GM23248 (cell line): ENCODE results near the gene CD151. TPM values are rescaled to one million over a fixed set of nuclear protein-coding genes. Genes with fewer than 3 reads are reported as not detected.

Experiments used
- DNase-seq: peaks from one replicate; pipeline ENCODE4 v3.0.0-alpha.2; 2015
- H2AFZ ChIP-seq: fragments of 200-600 bp; sonication (generic); 2 replicates; pipeline ENCODE4 v1.6.1; 2016; ENCODE audit warnings: antibody characterized with exemption
- H3F3A ChIP-seq: fragments of 200-600 bp; sonication (generic); 2 replicates; pipeline ENCODE4 v1.6.1; 2016; ENCODE audit warnings: mild to moderate bottlenecking, antibody characterized with exemption, mixed run types; ENCODE audit not compliant: insufficient read depth
- H3K27ac ChIP-seq: fragments of 200-600 bp; sonication (generic); 2 replicates; pipeline ENCODE4 v1.5.1; 2016; ENCODE audit warnings: mild to moderate bottlenecking
- H3K27me3 ChIP-seq: fragments of 200-600 bp; sonication (generic); replicated peaks from 2 replicates; pipeline ENCODE4 v1.6.1; 2016; ENCODE audit warnings: mild to moderate bottlenecking; ENCODE audit not compliant: insufficient read depth
- H3K36me3 ChIP-seq: fragments of 200-600 bp; sonication (generic); 2 replicates; pipeline ENCODE4 v1.6.1; 2016; ENCODE audit warnings: low read depth, mild to moderate bottlenecking
- H3K4me1 ChIP-seq: fragments of 200-600 bp; sonication (generic); 2 replicates; pipeline ENCODE4 v1.6.1; 2016; ENCODE audit warnings: mild to moderate bottlenecking; ENCODE audit not compliant: insufficient read depth
- H3K4me2 ChIP-seq: fragments of 200-600 bp; sonication (generic); one replicate; pipeline ENCODE4 v1.6.1; 2016; ENCODE audit warnings: mild to moderate bottlenecking; ENCODE audit not compliant: unreplicated experiment
- H3K4me3 ChIP-seq: fragments of 200-600 bp; sonication (generic); 2 replicates; pipeline ENCODE4 v1.5.1; 2016; ENCODE audit warnings: mild to moderate bottlenecking
- H3K79me2 ChIP-seq: fragments of 200-600 bp; sonication (generic); 2 replicates; pipeline ENCODE4 v1.6.1; 2016; ENCODE audit warnings: mild to moderate bottlenecking; ENCODE audit not compliant: insufficient read depth
- H3K9ac ChIP-seq: fragments of 200-600 bp; sonication (generic); 2 replicates; pipeline ENCODE4 v1.6.1; 2016; ENCODE audit warnings: mild to moderate bottlenecking
- H3K9me2 ChIP-seq: fragments of 200-600 bp; sonication (generic); 2 replicates; pipeline ENCODE4 v1.6.1; 2016; ENCODE audit warnings: mixed run types, mild to moderate bottlenecking, moderate library complexity; ENCODE audit not compliant: insufficient read depth
- H3K9me3 ChIP-seq: fragments of 200-600 bp; sonication (generic); one replicate; pipeline ENCODE4 v1.6.1; 2017; ENCODE audit warnings: low read depth
- H4K20me1 ChIP-seq: fragments of 200-600 bp; sonication (generic); 2 replicates; pipeline ENCODE4 v1.6.0; 2016; ENCODE audit not compliant: insufficient read depth
- EZH2 ChIP-seq: fragments of 200-600 bp; sonication (generic); IDR thresholded peaks from 2 replicates; pipeline ENCODE4 v1.6.1; 2018; ENCODE audit warnings: antibody characterized with exemption, mild to moderate bottlenecking; ENCODE audit not compliant: insufficient read depth, poor library complexity, severe bottlenecking
- EZH2phosphoT487 ChIP-seq: fragments of 200-600 bp; sonication (generic); IDR thresholded peaks from 2 replicates; pipeline ENCODE4 v1.6.1; 2018; ENCODE audit warnings: antibody characterized with exemption, moderate library complexity, mild to moderate bottlenecking, low read depth; ENCODE audit not compliant: insufficient read depth
- WGBS, 2 experiments: methylation state at CpG; one replicate each; pipeline ENCODE4 v1.1.6; 2015 to 2017; ENCODE audit warnings: low lambda C conversion rate in 2 of 2, low coverage in 1 of 2; ENCODE audit errors: missing lambda C conversion rate in 2 of 2; 5-methylcytosine and 5-hydroxymethylcytosine counted together
- in situ Hi-C: fragments of 300-500 bp; cut with MboI; formaldehyde crosslinking; loops from 2 replicates; pipeline ENCODE4 v1.15.0; 2020
- polyA plus RNA-seq: library from polyadenylated mRNA; unstranded; fragments of >200 nt; fragmentation: Nextera tagmentation; extraction: Ambion mirVana; gene quantifications from 2 replicates; pipeline ENCODE4 v1.2.1, GENCODE V29; 2016
- total RNA-seq: library from RNA; depleted of rRNA; stranded (reverse); fragments of >200 nt; shearing (Covaris generic); gene quantifications from 2 replicates; pipeline ENCODE4 v1.2.3, GENCODE V29; 2014

Gene CD151
- total and polyA plus RNA-seq, 2 experiments from 2014 or later, result 796 to 1,651 TPM

- peak overlapping the region; percentile 73 for H3K4me3 ChIP-seq
- WGBS, 2 experiments, result 5 to 6% methylated on average over 18 of the region's 18 CpGs
- no peaks in the 10 kb centered on the region for H3K9me2 ChIP-seq
- in situ Hi-C loops, result no loop called here
- H3K27me3 ChIP-seq, result no peaks in the 10 kb centered on the region
- no peak overlapping the region for H3K27ac ChIP-seq
- no peak for TF ChIP-seq EZH2phosphoT487
- no peaks in the 10 kb centered on the region for H3F3A ChIP-seq
- peak overlapping the region; percentile 89 for H3K4me2 ChIP-seq
- H3K9me3 ChIP-seq, result no peaks in the 10 kb centered on the region
- no peak for DNase-seq
- no peaks in the 10 kb centered on the region; the same call in 1 of the 2 replicates for H3K36me3 ChIP-seq
- peaks cover 23% of the 10 kb centered on the region for H3K79me2 ChIP-seq
- peak overlapping the region; percentile 83 for H2AFZ ChIP-seq
- H3K4me1 ChIP-seq, result peaks cover 10% of the 10 kb centered on the region
- peak overlapping the region; percentile 80 for H3K9ac ChIP-seq
- H4K20me1 ChIP-seq, result no peaks in the 10 kb centered on the region
Measured at GRCh38 chr11:804599-804964, 28.2 kb upstream of the CD151 start.

- peak overlapping the region; percentile 98 for H3K27ac ChIP-seq
- WGBS, 2 experiments, result 24 to 34% methylated on average over 30 to 36 of the region's 36 CpGs
Measured at GRCh38 chr11:808427-809286, 24.1 kb upstream of the CD151 start.

GRCh38 chr11:809287-810039, 23.3 kb upstream of the CD151 start, which contains the start of gene RPLP2:
Gene RPLP2, plus strand, starts transcription at chr11:809967. Its CDS starts 268 bp downstream, at chr11:810235.
- Histone ChIP-seq H3F3A (peaks cover 34% of the 10 kb centered on the region), H2AFZ (peak within 1 kb of the TSS; percentile 76), H3K36me3 (peaks cover 19% of the 10 kb centered on the region), H3K27me3 (no peaks in the 10 kb centered on the region), H3K4me2 (peak within 1 kb of the TSS; percentile 94), H4K20me1 (no peaks in the 10 kb centered on the region; the same call in 1 of the 2 replicates), H3K27ac (peak within 1 kb of the TSS; percentile 98), H3K79me2 (peaks cover 63% of the 10 kb centered on the region), H3K4me3 (peak within 1 kb of the TSS; percentile 86), H3K9ac (peak within 1 kb of the TSS; percentile 95), H3K4me1 (peaks cover 20% of the 10 kb centered on the region), H3K9me3 (no peaks in the 10 kb centered on the region), H3K9me2 (no peaks in the 10 kb centered on the region)
- in situ Hi-C loops, result no loop called here
- TF ChIP-seq EZH2phosphoT487 (no peak), EZH2 (no peak)
- peak; percentile 99 for DNase-seq
- 1 to 2% methylated on average over 52 to 81 of the region's 81 CpGs for WGBS, 2 experiments

More at GRCh38 chr11:808427-809286, 24.1 kb upstream of the CD151 start:
- TF ChIP-seq EZH2phosphoT487 (no peak), EZH2 (no peak)
- Histone ChIP-seq H3K9ac (peak overlapping the region; percentile 95), H3K27me3 (no peaks in the 10 kb centered on the region), H3K4me3 (peak overlapping the region; percentile 86), H2AFZ (peak overlapping the region; percentile 76), H3K9me2 (no peaks in the 10 kb centered on the region), H3K9me3 (no peaks in the 10 kb centered on the region), H4K20me1 (no peaks in the 10 kb centered on the region; the same call in 1 of the 2 replicates), H3F3A (peaks cover 28% of the 10 kb centered on the region), H3K4me2 (peak overlapping the region; percentile 77), H3K4me1 (peaks cover 20% of the 10 kb centered on the region), H3K79me2 (peaks cover 62% of the 10 kb centered on the region), H3K36me3 (peaks cover 19% of the 10 kb centered on the region)
- in situ Hi-C loops, result no loop called here
- DNase-seq, result peak; percentile 61

- DNase-seq, result no peak
- Histone ChIP-seq H3K79me2 (peaks cover 63% of the 10 kb centered on the region), H3K4me3 (peak overlapping the region; percentile 86), H3K4me2 (peak overlapping the region; percentile 94), H3K9me3 (no peaks in the 10 kb centered on the region), H3K4me1 (peaks cover 20% of the 10 kb centered on the region), H3K27ac (peak overlapping the region; percentile 98), H3K9me2 (no peaks in the 10 kb centered on the region), H3F3A (peaks cover 34% of the 10 kb centered on the region), H2AFZ (no peak overlapping the region), H3K9ac (peak overlapping the region; percentile 95), H4K20me1 (no peaks in the 10 kb centered on the region; the same call in 1 of the 2 replicates), H3K36me3 (peaks cover 19% of the 10 kb centered on the region), H3K27me3 (no peaks in the 10 kb centered on the region)
- in situ Hi-C loops, result no loop called here
- TF ChIP-seq EZH2 (no peak), EZH2phosphoT487 (no peak)
- 1 to 2% methylated on average over 31 to 55 of the region's 55 CpGs for WGBS, 2 experiments
Measured at GRCh38 chr11:810040-810567, 22.6 kb upstream of the CD151 start.
